Measurements from ENCODE around the gene PRKD1. TPM values are rescaled to one million over a fixed set of nuclear protein-coding genes. Genes with fewer than 3 reads are reported as not detected.
A peak's percentile ranks its signal among the peaks of the same experiment; 100 is the strongest.

PRKD1 gene
- total RNA-seq, 2 donors from 2014 or later: 12.0 to 12.6 TPM

DNA sequence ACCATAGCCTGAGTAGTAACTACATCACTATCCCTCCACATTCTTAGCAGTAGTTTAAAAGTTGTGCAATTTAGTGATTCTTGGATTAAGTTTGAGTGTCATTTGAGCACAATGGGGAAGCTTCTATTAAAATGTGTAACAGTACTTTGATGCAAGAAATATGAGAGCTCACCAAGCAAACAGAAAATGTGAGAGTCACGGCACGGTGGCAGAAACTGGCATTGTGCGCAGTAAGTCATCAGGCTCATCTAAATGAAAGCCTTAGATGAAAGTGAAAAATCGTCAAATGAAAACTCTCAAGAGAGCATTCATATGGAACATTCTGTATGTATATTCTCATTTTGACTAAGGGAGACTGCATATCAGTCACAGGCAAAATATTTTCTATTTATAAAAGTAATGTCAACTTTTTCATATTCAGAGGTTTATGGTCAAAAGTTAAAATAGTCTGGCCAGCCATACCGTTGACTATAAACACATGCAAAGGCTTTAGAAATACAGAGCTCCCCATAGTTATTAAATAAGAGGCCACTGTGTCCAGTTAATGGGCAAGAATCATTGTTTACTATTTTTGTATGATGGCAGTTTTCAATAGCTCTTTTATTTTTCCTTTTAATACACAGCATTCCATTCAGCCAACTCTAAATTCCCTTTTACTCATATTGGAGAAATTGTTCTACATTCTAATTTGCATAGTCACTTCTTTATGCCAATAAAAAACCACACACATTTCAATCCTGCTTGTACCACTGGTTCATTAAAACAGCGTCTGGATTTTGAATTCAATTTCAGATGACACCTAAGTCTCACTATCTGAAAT is 167.9 kb downstream of the PRKD1 start:
- Histone ChIP-seq H3K4me1 (ENCODE audit: control insufficient read depth, insufficient read depth, low read length) (no peaks in the 10 kb centered on the region), H3K9me3 (ENCODE audit: control insufficient read depth, low read length) (no peaks in the 10 kb centered on the region), H3K9ac (ENCODE audit: extremely low read depth, low read length, poor library complexity, severe bottlenecking) (no peak overlapping the region), H3K27ac (ENCODE audit: low read depth, low read length) (no peak overlapping the region), H3K36me3 (ENCODE audit: control insufficient read depth, insufficient read depth, low read length) (no peaks in the 10 kb centered on the region), H3K4me3 (ENCODE audit: low read length) (no peak overlapping the region), H3K27me3 (ENCODE audit: control insufficient read depth, insufficient read depth, low read length, poor library complexity, severe bottlenecking) (no peaks in the 10 kb centered on the region)
- no peaks in the 10 kb centered on the region for H3K27me3 Mint-ChIP-seq (ENCODE audit: insufficient read depth)
- WGBS, 2 experiments (ENCODE audit: insufficient coverage in 1 of 2, insufficient read length in 1 of 2): 88 to 94% methylated on average over 4 to 6 of the region's 6 CpGs
- H3K36me3 Mint-ChIP-seq (ENCODE audit: low read depth): no peaks in the 10 kb centered on the region
- H3K9me3 Mint-ChIP-seq: no peaks in the 10 kb centered on the region
- no peaks in the 10 kb centered on the region for H3K4me1 Mint-ChIP-seq
- H3K4me3 Mint-ChIP-seq: no peak overlapping the region
- H3K27ac Mint-ChIP-seq: no peak overlapping the region
- TF ChIP-seq, protein P1, sequence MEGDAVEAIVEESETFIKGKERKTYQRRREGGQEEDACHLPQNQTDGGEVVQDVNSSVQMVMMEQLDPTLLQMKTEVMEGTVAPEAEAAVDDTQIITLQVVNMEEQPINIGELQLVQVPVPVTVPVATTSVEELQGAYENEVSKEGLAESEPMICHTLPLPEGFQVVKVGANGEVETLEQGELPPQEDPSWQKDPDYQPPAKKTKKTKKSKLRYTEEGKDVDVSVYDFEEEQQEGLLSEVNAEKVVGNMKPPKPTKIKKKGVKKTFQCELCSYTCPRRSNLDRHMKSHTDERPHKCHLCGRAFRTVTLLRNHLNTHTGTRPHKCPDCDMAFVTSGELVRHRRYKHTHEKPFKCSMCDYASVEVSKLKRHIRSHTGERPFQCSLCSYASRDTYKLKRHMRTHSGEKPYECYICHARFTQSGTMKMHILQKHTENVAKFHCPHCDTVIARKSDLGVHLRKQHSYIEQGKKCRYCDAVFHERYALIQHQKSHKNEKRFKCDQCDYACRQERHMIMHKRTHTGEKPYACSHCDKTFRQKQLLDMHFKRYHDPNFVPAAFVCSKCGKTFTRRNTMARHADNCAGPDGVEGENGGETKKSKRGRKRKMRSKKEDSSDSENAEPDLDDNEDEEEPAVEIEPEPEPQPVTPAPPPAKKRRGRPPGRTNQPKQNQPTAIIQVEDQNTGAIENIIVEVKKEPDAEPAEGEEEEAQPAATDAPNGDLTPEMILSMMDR (conservative IDR thresholded peaks at IDR 0.05): no peak
- DNase-seq: no peak

DNA sequence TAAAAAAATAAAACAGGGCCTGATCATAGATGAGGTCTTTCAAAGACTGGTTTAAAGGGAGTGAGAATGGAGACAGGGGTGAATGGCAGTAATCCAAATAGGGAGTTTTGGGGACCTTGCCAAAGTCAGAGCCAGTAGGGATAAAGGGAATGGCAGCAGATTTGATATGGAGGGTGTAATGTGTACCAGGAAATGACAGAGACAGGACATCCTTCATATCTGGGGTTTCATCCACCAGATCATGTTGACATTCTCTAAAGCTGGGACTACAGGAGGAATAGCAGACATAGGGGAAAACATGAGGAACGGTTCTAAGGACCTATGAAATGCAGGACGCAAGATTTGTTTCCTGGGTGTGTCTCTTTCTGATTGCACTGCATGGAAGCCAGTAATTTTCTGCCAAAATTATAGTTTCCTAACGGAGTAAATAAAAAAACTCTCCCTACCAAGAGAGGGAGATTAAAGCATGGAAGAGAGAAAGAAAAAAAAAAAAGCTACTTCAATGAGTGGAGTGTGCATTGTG is 169.9 kb downstream of the PRKD1 start:
- no peaks in the 10 kb centered on the region for H3K4me1 Mint-ChIP-seq
- Histone ChIP-seq H3K4me1 (ENCODE audit: control insufficient read depth, insufficient read depth, low read length) (no peaks in the 10 kb centered on the region), H3K9ac (ENCODE audit: extremely low read depth, low read length, poor library complexity, severe bottlenecking) (no peak overlapping the region), H3K4me3 (ENCODE audit: low read length) (no peak overlapping the region), H3K36me3 (ENCODE audit: control insufficient read depth, insufficient read depth, low read length) (no peaks in the 10 kb centered on the region), H3K27me3 (ENCODE audit: control insufficient read depth, insufficient read depth, low read length, poor library complexity, severe bottlenecking) (no peaks in the 10 kb centered on the region), H3K27ac (ENCODE audit: low read depth, low read length) (no peak overlapping the region), H3K9me3 (ENCODE audit: control insufficient read depth, low read length) (no peaks in the 10 kb centered on the region)
- TF ChIP-seq, protein P1 (conservative IDR thresholded peaks at IDR 0.05): no peak
- no peaks in the 10 kb centered on the region for H3K27me3 Mint-ChIP-seq (ENCODE audit: insufficient read depth)
- DNase-seq: no peak
- H3K36me3 Mint-ChIP-seq (ENCODE audit: low read depth): no peaks in the 10 kb centered on the region
- H3K27ac Mint-ChIP-seq: no peak overlapping the region
- H3K4me3 Mint-ChIP-seq: no peak overlapping the region
- WGBS, 2 experiments (ENCODE audit: insufficient coverage in 1 of 2, insufficient read length in 1 of 2): 94 to 100% methylated on average over 1 to 2 of the region's 3 CpGs
- H3K9me3 Mint-ChIP-seq: no peaks in the 10 kb centered on the region

DNA sequence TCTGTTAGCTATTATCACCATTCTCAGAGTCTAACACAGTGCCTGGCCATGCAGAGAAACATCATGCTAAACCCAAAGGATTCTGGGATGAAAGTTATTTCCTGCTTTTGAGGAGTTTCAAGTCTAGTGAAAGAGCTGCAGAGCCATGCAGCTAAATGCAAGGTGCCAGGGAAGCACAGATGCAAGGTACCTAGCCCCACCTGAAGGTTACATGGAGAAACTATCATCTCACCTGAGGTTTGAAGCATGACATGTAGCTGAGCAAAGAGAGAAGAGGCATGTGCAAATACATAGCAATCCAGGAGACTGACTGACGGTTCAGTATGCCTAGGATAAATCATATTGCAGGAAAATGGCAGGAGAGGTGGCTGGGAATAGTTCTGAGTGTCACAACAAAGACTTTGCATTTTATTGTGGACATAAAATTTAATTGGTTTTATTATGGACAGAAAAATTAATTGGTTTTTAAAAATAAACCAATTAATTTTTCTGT is 170.4 kb downstream of the PRKD1 start:
- no peak overlapping the region for H3K27ac ChIP-seq (ENCODE audit: low read depth, low read length)
- TF ChIP-seq, protein P1 (conservative IDR thresholded peaks at IDR 0.05): peak; percentile 28
- H3K4me3 Mint-ChIP-seq: no peak overlapping the region
- no peaks in the 10 kb centered on the region for H3K9me3 Mint-ChIP-seq
- no peak overlapping the region for H3K9ac ChIP-seq (ENCODE audit: extremely low read depth, low read length, poor library complexity, severe bottlenecking)
- H3K27me3 Mint-ChIP-seq (ENCODE audit: insufficient read depth): no peaks in the 10 kb centered on the region
- H3K36me3 ChIP-seq (ENCODE audit: control insufficient read depth, insufficient read depth, low read length): no peaks in the 10 kb centered on the region
- no peaks in the 10 kb centered on the region for H3K27me3 ChIP-seq (ENCODE audit: control insufficient read depth, insufficient read depth, low read length, poor library complexity, severe bottlenecking)
- H3K4me1 Mint-ChIP-seq: no peaks in the 10 kb centered on the region
- H3K4me1 ChIP-seq (ENCODE audit: control insufficient read depth, insufficient read depth, low read length): no peaks in the 10 kb centered on the region
- no peaks in the 10 kb centered on the region for H3K36me3 Mint-ChIP-seq (ENCODE audit: low read depth)
- H3K9me3 ChIP-seq (ENCODE audit: control insufficient read depth, low read length): no peaks in the 10 kb centered on the region
- WGBS, 2 experiments (ENCODE audit: insufficient coverage in 1 of 2, insufficient read length in 1 of 2): 92 to 100% methylated on average over 1 of the region's 1 CpG
- DNase-seq: no peak
- no peak overlapping the region for H3K27ac Mint-ChIP-seq
- no peak overlapping the region for H3K4me3 ChIP-seq (ENCODE audit: low read length)
